Kidney (tissue), 22 donors: ENCODE measurements around the gene PCDHA3. TPM values are rescaled to one million over a fixed set of nuclear protein-coding genes. Genes with fewer than 3 reads are reported as not detected.

Experiments
- DNase-seq, 5 donors: peaks; one replicate each; pipeline ENCODE4 v3.0.0-alpha.2; 2013 to 2020
- FAIRE-seq: peaks from 2 replicates; lab custom pipeline; 2012; peaks lifted over from hg19 to GRCh38; lab: Jason Lieb, UNC
- H3K27ac ChIP-seq, 2 donors: one replicate each; pipeline ENCODE4 v1.7.0; 2013; ENCODE audit warnings: low read depth in 2 of 2, low read length in 2 of 2, inconsistent platforms in 1 of 2
- H3K27me3 ChIP-seq: one replicate; pipeline ENCODE4 v1.7.1; 2013; ENCODE audit warnings: low read length, inconsistent platforms; ENCODE audit not compliant: control insufficient read depth, insufficient read depth
- H3K36me3 ChIP-seq, 3 donors: one replicate each; pipeline versions ENCODE4 v1.7.0 to v1.7.1; 2013; ENCODE audit warnings: low read length in 3 of 3, control low read depth in 1 of 3, inconsistent platforms in 1 of 3; ENCODE audit not compliant: insufficient read depth in 3 of 3, control insufficient read depth in 2 of 3
- H3K4me1 ChIP-seq, 3 donors: one replicate each; pipeline versions ENCODE4 v1.7.0 to v1.7.1; 2013; ENCODE audit warnings: low read length in 3 of 3, inconsistent platforms in 1 of 3, low read depth in 1 of 3; ENCODE audit not compliant: control insufficient read depth in 2 of 3, insufficient read depth in 2 of 3
- H3K4me3 ChIP-seq, 3 donors: one replicate each; pipeline versions ENCODE4 v1.7.0 to v1.8.1; 2013; ENCODE audit warnings: low read length in 3 of 3, control low read depth in 1 of 3, inconsistent platforms in 1 of 3
- H3K9ac ChIP-seq, 3 donors: one replicate each; pipeline versions ENCODE4 v1.7.0 to v1.7.1; 2013; ENCODE audit warnings: low read length in 3 of 3, control low read depth in 1 of 3, inconsistent platforms in 1 of 3
- H3K9me3 ChIP-seq, 3 donors: one replicate each; pipeline versions ENCODE4 v1.7.0 to v1.7.1; 2013; ENCODE audit warnings: low read length in 3 of 3, control low read depth in 1 of 3, inconsistent platforms in 1 of 3; ENCODE audit not compliant: control insufficient read depth in 2 of 3, insufficient read depth in 1 of 3
- CTCF ChIP-seq: IDR thresholded peaks from 3 replicates; pipeline ENCODE4 v1.5.1; 2012; ENCODE audit warnings: mild to moderate bottlenecking, moderate library complexity, borderline replicate concordance; ENCODE audit not compliant: insufficient read depth; ENCODE audit errors: extremely low read depth
- intact Hi-C: fragments of 100-400 bp; cut with DNase I; formaldehyde crosslinking; loops from one replicate; pipeline ENCODE4 v1.11.1; 2022
- long read RNA-seq, 10 donors: library from polyadenylated mRNA in 1 of 10; unstranded in 1 of 10; transcript quantifications; one replicate each; pipeline ENCODE4 v2.0.0 and lab custom pipeline, GENCODE V29; 2021 to 2026
- polyA plus RNA-seq: library from polyadenylated mRNA; stranded (reverse); fragments of 350-450 nt; fragmentation: Illumina TruSeq; extraction: RNeasy Lipid Tissue Mini Kit (QIAGEN cat#74804); gene quantifications from one replicate; pipeline ENCODE4 v1.2.3, GENCODE V29; 2014; ENCODE audit warnings: low read depth, low replicate concordance; ENCODE audit not compliant: insufficient read depth
- total RNA-seq: library from RNA; stranded (reverse); fragmentation: NEBNext Ultra II Directional; extraction: Animal tissue kit (Norgen Biotek cat#: 25700); gene quantifications from one replicate; pipeline ENCODE4 v1.2.1, GENCODE V29; 2021
- donor health status: control.
- donor health status: control.
- donor health status: control.
- donor health status: control.
- donor health status: control.
- donor health status: DM: yes; HTN: yes; CAD: no.
- donor health status: Normal renal cell carcinoma (clear cell type).

The PCDHA3 gene
- total RNA-seq (1.4 TPM), polyA plus RNA-seq (0.13 TPM)
- long read RNA-seq, donor 1 = 0 reads
- long read RNA-seq, donor 2 = 0 reads
- long read RNA-seq, donor 3 = 0 reads
- long read RNA-seq, donor 4, full-length matches to known transcripts = 1 of 1 reads
- long read RNA-seq, donor 4, partial matches to known transcripts = 0 of 1 reads
- long read RNA-seq, donor 4, other reads (novel, unspliced or antisense) = 0 of 1 reads
- long read RNA-seq, donor 5 = 0 reads
- long read RNA-seq, donor 6, full-length matches to known transcripts = 1 of 1 reads
- long read RNA-seq, donor 6, partial matches to known transcripts = 0 of 1 reads
- long read RNA-seq, donor 6, other reads (novel, unspliced or antisense) = 0 of 1 reads
- long read RNA-seq, donor 7 = 0 reads
- long read RNA-seq, donor 8 = 0 reads
- long read RNA-seq, donor 9, full-length matches to known transcripts = 1 of 1 reads
- long read RNA-seq, donor 9, partial matches to known transcripts = 0 of 1 reads
- long read RNA-seq, donor 9, other reads (novel, unspliced or antisense) = 0 of 1 reads
- long read RNA-seq, donor 10, full-length matches to known transcripts = 1 of 1 reads
- long read RNA-seq, donor 10, partial matches to known transcripts = 0 of 1 reads
- long read RNA-seq, donor 10, other reads (novel, unspliced or antisense) = 0 of 1 reads

DNA sequence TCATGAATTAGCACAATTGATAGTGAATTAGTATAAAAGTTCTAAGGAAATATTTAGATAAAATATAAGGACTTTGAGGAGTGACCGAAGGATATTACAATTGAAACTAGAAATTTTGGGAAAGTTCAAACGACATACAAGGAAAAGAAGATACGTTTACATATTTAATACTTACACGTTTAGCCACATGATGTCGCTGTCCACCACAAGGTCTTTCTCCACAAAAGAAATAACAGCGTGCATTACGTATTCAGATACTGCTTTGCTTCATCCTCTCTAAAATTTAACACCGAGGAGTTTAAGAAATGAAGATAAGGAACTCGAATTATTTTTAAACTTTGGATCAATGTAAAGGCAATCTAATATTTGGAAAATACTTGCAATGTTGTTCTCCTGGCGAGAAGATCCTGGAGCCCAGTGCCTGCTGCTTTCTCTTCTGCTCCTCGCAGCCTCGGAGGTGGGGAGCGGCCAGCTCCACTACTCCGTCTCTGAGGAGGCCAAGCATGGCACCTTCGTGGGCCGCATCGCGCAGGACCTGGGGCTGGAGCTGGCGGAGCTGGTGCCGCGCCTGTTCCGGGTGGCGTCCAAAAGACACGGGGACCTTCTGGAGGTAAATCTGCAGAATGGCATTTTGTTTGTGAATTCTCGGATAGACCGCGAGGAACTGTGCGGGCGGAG lies at the start of gene PCDHA3:
PCDHA3 (plus strand) TSS at position 242 of the 678 bp plus-strand sequence.
- Histone ChIP-seq H3K9ac (peak within 1 kb of the TSS in 1 of 3 donors; percentile 7), H3K4me1 (peaks cover 0 to 2% (median 0%) of the 10 kb centered on the region in 3 donors), H3K9me3 (peaks cover 3 to 22% (median 4%) of the 10 kb centered on the region in 3 donors), H3K36me3 (no peaks in the 10 kb centered on the region), H3K27ac (no peak within 1 kb of the TSS), H3K27me3 (peaks cover 2% of the 10 kb centered on the region), H3K4me3 (peak within 1 kb of the TSS in 2 of 3 donors; percentile 32 to 56)
- intact Hi-C loops = no loop called here
- peak; percentile 32 for TF ChIP-seq CTCF
- DNase-seq (peak in 2 of 5 donors; percentile 4 to 14), FAIRE-seq (no peak)

DNA sequence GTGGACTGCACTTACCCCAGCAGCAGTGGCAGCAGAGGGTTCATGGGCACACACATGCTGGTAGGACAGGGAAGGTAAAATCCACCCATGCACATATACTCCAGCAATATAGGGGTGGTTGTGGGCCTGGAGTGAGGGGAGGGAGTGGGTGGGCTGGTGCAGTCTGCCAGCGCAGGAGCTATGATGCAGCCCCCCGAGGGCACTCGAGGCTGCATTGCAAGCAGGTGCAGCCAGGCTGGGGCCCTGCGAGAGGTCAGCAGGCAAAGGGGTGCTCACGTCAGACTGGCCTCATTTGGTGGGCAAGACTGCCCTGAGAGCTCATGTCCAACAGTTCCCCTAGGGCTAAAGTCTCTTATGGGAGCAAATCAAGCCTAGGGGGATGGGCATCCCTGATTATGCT lies 47.3 kb upstream of the PCDHA3 start:
- Histone ChIP-seq H3K4me1 (no peaks in the 10 kb centered on the region), H3K27me3 (no peaks in the 10 kb centered on the region), H3K36me3 (no peaks in the 10 kb centered on the region), H3K9me3 (peaks cover 0 to 35% (median 16%) of the 10 kb centered on the region in 3 donors), H3K27ac (no peak overlapping the region), H3K9ac (no peak overlapping the region), H3K4me3 (no peak overlapping the region)
- intact Hi-C loops = no loop called here
- FAIRE-seq = no peak
- DNase-seq = no peak
- TF ChIP-seq CTCF = no peak

- no peak overlapping the region for H3K27ac ChIP-seq
- intact Hi-C loops = no loop called here
These were observed 36.5 kb upstream of the PCDHA3 start for GRCh38 chr5:140764177-140764973.

More at GRCh38 chr5:140764177-140764973, 36.5 kb upstream of the PCDHA3 start:
- no peak for FAIRE-seq
- H3K4me1 ChIP-seq = no peaks in the 10 kb centered on the region
- H3K4me3 ChIP-seq = no peak overlapping the region
- DNase-seq = no peak
- TF ChIP-seq CTCF = no peak
- H3K9me3 ChIP-seq = peaks cover 0 to 80% (median 20%) of the 10 kb centered on the region in 3 donors
- no peaks in the 10 kb centered on the region for H3K27me3 ChIP-seq
- no peaks in the 10 kb centered on the region for H3K36me3 ChIP-seq
- H3K9ac ChIP-seq = no peak overlapping the region
